ENCODE data around the gene PTGDR2.
A peak's percentile ranks its signal among the peaks of the same experiment; 100 is the strongest.

PTGDR2 gene

DNA sequence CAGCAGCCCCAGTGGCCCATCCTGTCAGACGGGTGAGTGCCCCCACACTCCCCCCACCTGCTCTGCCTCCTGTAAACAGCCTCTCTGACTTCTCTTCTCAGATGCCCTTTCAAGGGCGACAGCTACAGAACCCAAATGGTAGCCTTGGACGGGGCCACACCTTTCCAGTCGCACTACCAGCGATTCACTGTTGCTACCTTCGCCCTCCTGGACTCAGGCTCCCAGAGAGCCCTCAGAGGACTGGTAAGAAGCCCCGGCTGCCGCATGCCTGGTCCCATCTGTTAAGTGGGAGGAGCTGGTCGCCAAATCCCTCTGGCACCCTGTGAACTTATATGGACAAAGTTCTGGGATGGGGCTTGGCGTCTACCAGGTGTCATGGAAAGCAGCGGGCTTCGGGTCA lies 17.8 kb upstream of the PTGDR2 start:
- no peak for DNase-seq

DNA sequence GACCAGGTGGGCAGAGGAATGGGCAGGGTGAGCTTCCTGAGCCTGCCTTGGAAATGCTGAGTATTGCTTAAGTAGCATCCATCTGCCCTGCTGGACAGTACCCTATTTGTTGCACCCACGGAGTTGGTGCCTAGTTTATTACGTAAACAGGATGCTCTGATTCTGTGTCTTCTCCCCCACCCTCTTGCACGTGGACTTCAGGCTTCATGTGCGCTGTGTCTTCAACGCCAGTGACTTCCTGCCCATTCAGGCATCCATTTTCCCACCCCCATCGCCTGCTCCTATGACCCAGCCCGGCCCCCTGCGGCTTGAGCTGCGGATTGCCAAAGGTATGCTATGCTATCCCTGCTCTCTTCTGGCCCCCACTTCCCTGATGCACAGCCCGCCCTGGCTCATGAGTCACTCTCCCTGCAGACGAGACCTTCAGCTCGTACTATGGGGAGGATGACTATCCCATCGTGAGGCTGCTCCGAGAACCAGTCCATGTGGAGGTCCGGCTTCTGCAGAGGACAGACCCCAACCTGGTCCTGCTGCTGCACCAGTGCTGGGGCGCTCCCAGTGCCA lies 17.3 kb upstream of the PTGDR2 start:
- DNase-seq = no peak

DNA sequence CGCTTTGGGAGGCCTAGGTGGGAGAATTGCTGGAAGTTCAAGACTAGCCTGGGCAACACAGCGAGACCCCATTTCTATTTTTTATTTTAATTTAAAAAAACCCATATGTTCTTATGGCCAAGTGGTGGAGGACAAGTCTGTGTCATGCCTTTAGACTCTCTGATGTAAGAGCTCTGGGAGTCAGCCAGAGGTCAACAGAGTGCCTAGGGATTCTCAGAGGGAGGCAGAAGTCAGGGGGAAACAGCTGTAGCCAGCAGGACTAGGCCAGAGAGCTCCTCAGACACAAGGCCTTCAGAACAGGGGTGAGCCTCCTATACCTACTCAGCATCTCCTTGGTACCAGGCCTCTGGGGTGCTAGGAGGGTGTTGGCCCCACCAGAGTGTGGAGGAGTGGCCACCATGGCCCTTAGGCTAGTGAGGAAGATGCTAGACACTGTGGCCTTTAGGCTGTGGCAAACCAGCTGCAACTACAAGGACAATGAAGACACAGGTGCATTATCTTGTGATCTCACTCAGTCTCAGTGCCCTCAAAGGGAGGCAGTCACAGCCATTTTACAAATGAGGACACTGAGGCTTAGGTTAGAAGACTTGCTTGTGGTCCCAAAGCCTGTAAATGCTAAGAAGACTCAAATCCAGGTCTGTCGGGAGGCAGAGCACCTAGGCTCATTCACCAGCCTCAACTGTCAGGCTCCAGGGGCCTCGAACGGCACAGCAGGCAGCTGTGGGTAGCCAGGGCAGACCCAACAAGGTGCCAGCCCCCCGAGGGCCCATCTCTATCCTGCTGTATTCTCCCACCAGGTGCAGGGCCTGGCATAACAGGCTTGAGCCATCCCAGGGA lies 16.6 kb upstream of the PTGDR2 start:
- DNase-seq = no peak

DNA sequence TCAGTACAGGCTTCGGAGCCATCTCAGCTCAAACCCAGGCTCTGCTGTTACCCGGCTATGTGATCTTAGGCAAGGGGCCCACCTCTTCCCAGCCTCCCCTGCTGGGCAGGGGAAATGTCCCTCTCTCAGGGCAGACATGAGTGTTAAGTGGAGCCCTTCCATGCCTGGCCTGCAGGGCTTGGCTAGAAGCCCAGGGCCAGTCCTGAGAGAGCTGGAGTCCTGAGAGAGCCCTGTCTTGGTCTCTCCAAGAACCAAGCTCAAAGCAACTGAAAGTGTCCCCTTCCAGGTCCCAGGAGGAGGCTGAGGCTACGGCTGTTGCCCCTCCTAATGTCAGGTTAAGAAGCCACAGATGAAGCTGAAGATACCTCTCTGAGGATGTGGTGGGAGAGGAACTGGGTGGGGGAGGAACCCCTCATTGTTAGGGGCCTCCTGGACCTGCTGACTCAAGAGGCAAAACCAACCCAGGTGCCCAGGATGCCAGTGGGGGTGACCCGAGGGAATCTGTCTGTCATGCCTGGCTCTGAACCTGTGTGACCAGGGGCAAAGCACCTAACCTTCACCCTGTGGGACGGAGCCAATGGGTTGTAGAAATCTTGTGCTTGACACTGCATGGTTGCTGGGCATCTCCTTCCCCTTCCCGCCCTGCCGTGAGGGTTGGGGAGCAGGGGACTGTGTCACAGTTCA lies 15.8 kb upstream of the PTGDR2 start:
- no peak for DNase-seq

DNA sequence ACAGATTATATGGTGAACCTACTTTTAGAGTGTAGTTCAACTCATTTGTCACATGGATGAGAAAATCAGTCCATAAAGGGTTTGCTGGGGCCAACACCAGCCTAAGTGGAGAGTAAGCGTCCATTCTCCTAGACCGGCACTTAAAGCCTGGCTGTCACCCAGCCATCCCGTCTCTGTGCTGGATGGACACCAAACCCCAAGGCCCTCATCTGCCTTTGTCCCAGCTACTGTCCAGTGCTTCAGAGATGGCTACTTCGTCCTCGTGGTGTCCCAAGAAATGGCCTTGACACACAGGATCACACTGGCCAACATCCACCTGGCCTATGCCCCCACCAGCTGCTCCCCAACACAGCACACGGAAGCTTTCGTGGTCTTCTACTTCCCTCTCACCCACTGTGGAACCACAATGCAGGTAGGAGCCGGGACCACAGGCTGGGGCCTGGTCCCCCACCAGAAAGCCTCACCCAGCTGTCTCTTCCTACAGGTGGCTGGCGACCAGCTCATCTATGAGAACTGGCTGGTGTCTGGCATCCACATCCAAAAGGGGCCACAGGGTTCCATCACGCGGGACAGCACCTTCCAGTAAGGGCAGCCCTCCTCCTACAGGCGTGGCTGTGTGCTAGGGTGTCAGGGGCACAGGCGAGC lies 15.1 kb upstream of the PTGDR2 start:
- DNase-seq = no peak

DNA sequence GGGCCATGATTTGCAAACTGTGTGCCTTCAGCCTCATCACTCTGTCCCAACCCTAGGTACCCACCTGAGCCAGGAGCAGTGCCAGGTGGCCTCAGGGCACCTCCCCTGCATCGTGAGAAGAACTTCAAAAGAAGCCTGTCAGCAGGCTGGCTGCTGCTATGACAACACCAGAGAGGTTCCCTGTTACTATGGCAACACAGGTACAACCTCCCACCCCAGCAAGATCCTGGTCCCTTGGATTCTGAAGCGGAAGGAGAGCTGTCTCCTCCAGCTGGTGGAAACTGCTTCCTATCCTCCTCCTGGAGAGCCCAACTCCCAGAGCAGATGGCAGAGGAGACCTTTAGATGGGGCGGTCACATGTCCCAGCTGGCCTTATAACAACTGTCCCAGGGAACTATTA lies 14.5 kb upstream of the PTGDR2 start:
- peak; percentile 9 for DNase-seq

DNA sequence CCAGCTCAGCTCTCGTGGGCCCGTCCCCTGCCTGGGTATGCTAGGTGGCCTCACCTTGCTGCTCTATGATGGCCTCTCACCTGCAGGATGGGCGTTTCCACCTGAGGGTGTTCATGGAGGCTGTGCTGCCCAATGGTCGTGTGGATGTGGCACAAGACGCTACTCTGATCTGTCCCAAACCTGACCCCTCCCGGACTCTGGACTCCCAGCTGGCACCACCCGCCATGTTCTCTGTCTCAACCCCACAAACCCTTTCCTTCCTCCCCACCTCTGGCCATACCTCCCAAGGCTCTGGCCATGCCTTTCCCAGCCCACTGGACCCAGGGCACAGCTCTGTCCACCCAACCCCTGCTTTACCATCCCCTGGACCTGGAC lies 13.7 kb upstream of the PTGDR2 start:
- DNase-seq = no peak

DNA sequence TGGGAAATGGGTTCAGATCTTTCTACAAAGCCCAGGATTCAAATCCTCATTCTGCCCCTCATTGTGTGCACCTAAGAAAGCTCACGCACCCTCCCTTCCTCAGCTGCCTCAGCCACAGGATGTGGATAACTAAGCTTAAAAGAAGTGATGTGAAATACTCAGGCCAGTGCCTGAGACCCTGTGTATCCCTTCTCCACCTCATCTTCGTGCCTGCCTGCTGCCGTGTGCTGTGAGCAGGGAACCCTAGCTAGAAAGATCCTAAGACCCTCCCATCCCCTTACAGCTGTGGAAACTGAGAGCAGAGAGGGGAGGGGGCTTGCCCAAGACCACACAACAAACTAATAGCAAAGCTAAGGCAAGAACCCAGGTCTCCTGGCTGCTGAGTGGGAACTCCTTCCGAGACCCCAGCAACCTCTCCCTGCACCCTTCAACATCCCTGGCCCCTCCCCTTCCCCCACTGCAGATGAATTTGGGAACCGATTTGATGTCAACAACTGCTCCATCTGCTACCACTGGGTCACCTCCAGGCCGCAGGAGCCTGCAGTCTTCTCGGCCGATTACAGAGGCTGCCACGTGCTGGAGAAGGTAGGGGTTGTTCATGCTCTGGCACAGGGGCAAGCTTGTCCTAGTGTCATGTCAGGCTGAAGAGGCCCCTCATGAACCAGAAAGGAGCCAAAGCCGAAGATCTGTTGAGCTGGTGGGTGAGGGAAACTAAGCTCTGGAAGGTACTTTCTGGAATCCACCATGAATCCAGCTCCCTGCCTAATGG lies 13.1 kb upstream of the PTGDR2 start:
- DNase-seq = no peak

DNA sequence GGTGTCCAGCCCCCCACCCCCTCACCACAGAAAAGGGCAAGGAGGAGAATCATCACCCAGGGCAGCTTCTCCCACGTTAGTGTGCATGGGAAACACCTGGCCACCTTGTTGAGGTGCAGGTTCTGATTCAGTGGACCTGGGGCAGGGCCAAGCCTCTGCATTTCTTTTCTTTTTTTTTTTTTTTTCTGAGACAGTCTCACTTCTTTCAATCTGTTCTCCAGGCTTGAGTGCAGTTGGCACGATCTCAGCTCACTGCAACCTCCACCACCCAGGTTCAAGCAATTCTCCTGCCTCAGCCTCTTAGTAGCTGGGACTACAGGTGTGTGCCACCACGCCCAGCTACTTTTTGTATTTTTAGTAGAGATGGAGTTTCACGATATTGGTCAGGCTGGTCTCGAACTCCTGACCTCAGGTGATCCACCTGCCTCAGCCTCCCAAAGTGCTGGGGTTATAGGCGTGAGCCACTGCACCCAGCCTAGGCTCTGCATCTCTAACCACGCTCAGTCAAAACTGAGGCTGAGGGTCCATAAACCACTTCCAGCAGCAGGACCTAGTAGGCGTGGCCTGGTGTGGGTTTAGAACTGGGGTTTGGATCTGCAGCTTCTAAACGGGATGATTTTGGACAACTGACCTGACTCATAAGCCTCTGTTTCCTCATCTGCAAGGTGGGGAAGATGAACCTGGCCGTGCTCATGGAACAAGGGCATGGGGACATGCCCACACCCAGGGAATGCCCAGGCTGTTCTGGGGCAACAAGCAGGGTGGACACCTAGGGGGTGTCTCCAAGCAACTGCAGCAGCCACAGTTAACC lies 12.3 kb upstream of the PTGDR2 start:
- no peak for DNase-seq

DNA sequence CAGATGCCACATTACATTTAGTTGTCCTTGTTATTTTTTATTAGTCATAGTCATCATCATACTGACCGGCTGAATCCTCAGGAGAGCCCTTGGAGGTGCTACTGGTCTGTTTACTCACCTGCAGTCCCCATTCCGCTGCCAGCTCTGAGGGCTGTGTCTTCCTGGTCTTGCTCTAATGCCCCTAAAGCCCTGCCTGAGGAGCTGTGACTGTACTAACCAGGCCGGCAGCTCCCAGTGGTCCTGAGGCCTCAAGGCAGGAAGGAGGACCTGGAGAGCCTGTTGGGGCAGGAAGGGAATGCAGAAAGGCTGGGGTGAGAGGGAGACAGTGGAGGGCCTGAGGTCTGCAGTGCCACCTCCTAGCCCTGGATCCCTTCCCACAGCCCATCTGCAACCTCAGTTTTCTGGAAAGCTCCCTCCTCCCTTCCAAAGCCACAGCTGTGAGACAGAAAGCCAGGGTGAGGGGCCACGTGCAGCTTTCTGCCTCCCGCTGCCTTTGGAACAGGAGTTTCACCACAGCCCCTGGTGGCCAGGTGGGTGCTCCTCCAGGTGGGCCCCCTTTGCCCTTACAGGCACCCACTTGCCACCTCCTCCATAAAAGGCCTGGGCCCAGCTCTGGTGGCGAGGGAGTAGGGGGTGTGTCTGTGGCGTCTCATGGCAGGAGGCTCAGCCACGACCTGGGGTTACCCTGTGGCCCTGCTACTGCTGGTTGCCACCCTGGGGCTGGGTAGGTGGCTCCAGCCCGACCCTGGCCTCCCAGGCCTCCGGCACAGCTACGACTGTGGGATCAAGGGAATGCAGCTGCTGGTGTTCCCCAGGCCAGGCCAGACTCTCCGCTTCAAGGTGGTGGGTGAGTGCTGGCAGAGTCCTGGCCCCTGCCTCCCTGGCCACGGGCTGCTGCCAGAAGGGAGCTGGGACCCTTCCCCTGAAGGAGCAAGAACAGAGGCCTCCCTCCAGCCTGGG lies 11.4 kb upstream of the PTGDR2 start, which contains the start of gene ZP1:
TSS of gene ZP1 (plus strand) at position 632 of the 960 bp plus-strand sequence. CDS start at position 652, 20 bp downstream.
- DNase-seq = no peak

DNA sequence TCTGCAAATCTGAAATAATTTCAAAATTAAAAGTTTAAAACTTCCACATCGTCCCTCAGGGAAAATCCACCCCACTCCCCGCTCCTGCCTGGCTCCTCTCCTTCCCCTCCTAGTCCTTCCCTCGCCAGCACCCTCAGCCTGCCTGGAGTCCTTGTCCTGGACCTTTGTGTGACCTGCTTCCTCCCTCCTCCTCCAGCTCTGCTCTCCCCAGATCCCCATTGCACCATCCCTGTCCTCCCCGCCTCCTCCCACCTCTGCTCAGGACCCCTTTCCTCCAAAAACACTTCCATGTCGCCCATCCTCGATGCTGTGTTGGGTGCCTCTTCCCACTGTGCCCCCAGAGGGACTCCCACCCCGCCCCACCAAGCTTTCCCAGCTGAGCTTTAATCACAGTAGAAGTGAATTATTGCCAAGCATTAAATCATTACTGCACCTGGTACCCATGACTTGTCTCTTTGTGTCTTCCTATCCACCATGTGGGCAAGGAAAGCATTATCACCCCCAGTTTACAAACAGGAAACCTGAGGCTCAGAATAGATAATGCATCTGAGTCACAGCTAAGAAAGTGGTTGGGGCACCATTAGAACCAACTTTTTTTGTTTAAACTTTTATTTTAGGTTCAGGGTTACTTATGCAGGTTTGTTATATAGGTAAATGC lies 9.2 kb upstream of the PTGDR2 start:
- no peak for DNase-seq

DNA sequence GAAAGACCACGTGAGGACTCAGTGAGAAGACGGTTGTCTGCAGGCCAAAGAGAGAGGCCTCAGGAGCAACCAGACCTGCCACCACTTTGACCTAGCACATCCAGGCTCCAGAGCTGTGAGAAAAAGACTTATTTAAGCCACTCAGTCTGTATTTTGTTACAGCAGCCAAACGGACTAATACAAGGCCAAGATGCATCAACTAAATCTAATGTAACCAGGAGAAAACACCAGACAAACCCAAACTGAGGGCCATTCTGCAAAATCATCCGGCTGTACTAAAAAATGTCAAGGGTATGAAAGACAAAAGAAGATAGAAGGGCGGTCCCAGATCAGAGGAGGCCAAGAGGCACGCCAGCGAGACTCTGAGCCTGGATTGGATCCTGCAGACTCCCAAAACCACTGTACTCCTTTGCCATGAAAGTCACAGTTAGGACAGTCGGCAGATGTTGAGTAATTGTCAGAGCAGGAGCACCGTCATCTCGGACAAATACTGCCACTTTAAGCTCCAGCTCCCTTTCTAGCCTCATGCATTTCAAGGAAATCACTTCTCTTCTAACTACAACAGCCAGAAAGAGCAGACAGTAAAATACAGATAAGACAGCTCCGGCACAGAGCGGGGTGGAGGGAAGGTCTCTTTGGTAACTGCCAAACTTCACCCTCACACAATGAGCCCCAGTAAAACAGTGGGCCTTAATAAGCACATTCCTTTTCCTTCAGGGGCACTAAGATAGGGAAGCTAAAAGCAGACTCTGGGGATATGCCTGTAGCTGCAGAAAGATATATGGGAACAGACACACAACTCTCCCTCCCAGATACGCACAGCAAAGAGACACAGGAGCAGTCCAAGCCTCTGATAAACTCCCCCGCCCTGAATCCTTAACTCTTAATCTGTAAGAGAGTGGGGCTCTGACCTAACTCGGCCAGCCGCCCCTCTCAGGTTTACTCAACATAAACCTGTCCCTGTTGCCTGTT lies 8.1 kb upstream of the PTGDR2 start:
- no peak for DNase-seq

DNA sequence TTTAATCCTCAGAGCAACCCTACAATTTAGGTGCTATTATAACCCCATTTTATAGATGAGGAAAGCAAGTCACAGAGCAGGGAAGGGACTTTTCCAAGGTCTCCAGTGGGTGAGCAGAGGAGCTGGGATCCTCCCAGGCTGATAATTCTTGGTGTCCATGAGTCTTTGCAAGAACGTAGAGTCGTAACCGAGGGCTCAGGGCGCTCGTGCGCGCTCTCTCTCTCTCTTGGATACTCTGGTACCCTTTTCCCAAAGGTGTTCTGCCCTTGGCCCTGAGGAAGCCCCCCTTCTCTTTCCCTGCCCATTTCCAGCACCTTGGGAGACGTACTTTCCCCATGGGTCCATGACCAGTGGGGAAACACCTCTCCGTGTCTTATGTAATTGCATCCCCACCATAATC lies 6.4 kb upstream of the PTGDR2 start:
- no peak for DNase-seq

DNA sequence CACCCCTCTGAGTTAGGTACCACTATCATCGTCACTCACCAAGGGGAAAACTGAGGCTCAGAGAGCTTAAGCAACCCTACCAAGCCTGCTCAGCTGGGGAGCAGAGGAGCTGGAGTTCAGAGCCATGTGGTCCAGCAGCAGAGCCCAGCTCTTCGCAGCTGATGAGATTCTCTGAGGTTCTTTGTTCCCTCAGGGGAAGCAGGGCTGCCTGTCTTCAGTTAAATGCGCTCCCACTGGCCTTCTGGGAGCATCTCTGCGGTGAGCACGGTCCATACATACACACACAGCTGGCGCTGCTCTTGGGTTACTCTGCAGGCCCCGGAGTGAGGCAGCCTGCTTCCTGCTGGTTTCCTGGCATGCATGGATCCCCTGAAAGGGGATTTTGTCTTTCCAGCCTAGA lies 5.2 kb upstream of the PTGDR2 start:
- no peak for DNase-seq

DNA sequence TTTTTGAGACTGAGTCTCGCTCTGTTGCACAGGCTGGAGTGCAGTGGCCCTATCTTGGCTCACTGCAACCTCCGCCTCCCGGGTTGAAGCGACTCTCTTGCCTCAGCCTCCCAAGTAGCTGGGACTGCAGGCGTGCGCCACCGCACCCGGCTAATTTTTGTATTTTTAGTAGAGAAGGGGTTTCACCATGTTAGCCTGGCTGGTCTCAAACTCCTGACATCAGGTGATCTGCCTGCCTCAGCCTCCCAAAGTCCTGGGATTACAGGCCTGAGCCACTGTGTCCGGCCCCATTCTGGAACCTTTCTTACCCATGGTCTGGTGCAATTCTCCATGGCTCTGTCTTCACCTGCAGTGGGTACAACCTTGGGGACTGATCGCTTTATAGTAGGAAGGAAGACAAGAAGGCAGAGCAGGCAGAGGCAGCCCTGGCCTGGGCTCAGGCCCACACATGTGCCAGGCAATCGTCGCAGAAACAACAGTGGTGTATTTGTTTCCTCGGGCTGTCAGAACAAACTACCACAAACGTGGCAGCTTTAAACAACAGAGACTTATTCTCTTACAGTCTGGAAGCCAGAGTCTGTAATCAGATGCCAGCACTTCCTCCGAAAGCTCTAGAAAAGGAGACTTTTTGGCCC lies 4.0 kb upstream of the PTGDR2 start:
- no peak for DNase-seq

DNA sequence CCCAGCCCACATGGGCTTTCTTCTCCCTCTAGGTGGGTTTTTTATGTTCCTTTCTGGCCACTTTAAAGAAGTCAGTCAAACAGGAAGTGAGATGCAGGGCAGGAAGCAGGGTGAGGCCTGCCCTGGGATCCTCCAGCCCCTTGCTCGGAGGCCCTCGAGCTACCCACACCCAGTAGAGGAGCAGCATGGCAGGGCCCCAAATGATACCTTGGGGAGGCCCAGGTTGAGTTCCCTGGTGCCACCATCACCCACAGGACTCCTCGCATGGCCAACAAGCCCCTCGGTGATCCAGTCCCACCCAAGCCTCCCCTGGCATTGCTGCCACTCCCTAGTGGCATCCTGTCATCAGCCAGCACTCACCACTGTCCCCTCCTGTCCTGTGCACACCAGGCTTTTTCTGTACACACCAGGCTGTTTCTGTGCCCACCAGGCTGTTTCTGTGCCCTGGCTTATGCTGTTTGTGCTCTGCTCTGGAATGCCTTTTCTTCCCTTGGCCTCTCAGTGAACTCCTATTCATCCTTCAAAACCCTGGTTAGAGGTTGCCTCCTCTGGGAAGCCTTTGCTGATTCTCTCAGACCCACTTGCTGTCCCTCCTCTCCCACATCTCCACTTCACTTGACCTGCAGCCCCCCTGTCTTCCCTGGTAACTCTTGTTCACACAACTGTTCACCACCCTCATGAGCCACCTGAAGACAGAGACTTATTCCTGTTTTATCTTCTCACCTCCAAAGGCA lies 3.1 kb upstream of the PTGDR2 start:
- no peak for DNase-seq

DNA sequence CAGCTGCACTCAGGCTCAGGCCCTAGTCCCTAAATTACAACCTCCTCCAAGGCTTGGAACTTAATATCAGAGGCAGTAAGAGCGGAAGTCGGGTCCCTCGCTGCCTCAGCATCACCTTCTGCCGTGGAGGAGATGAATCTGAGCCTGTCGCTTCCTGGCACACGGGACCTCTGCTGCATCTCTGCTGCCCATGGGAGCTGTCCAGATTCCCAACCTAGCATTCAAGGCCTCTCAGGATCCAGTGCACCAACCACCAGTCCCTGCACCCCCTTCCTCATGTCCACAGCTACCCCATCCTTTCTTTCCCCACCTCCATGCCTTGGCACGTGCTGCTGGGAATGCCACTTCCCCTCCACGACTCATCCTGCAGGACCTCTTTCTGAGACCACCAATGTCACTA lies 2.5 kb upstream of the PTGDR2 start:
- DNase-seq = no peak
